Measurements from ENCODE around the gene MPPED1. TPM values are rescaled to one million over a fixed set of nuclear protein-coding genes. Genes with fewer than 3 reads are reported as not detected.

The MPPED1 gene
- total RNA-seq, 1 donor from 2014 or later, result 0.37 TPM

- Mint-ChIP-seq H3K4me1 (ENCODE audit: low read depth, unreplicated experiment) (no peaks in the 10 kb centered on the region), H3K27me3 (ENCODE audit: unreplicated experiment) (no peaks in the 10 kb centered on the region), H3K4me3 (ENCODE audit: unreplicated experiment) (no peak overlapping the region), H3K27ac (ENCODE audit: unreplicated experiment) (no peak overlapping the region), H3K9me3 (ENCODE audit: unreplicated experiment) (no peaks in the 10 kb centered on the region), H3K36me3 (ENCODE audit: unreplicated experiment) (no peaks in the 10 kb centered on the region)
- TF ChIP-seq, protein P1, sequence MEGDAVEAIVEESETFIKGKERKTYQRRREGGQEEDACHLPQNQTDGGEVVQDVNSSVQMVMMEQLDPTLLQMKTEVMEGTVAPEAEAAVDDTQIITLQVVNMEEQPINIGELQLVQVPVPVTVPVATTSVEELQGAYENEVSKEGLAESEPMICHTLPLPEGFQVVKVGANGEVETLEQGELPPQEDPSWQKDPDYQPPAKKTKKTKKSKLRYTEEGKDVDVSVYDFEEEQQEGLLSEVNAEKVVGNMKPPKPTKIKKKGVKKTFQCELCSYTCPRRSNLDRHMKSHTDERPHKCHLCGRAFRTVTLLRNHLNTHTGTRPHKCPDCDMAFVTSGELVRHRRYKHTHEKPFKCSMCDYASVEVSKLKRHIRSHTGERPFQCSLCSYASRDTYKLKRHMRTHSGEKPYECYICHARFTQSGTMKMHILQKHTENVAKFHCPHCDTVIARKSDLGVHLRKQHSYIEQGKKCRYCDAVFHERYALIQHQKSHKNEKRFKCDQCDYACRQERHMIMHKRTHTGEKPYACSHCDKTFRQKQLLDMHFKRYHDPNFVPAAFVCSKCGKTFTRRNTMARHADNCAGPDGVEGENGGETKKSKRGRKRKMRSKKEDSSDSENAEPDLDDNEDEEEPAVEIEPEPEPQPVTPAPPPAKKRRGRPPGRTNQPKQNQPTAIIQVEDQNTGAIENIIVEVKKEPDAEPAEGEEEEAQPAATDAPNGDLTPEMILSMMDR (IDR thresholded peaks at IDR 0.05; ENCODE audit: partially characterized antibody, unreplicated experiment), result no peak
- DNase-seq, result no peak
These were observed 61.2 kb downstream of the MPPED1 start for GRCh38 chr22:43473031-43473430.

GRCh38 chr22:43473441-43473840, 61.6 kb downstream of the MPPED1 start:
- no peaks in the 10 kb centered on the region for H3K27me3 Mint-ChIP-seq (ENCODE audit: unreplicated experiment)
- no peaks in the 10 kb centered on the region for H3K9me3 Mint-ChIP-seq (ENCODE audit: unreplicated experiment)
- TF ChIP-seq, protein P1 (IDR thresholded peaks at IDR 0.05; ENCODE audit: partially characterized antibody, unreplicated experiment), result no peak
- no peak overlapping the region for H3K27ac Mint-ChIP-seq (ENCODE audit: unreplicated experiment)
- H3K36me3 Mint-ChIP-seq (ENCODE audit: unreplicated experiment), result no peaks in the 10 kb centered on the region
- H3K4me1 Mint-ChIP-seq (ENCODE audit: low read depth, unreplicated experiment), result no peaks in the 10 kb centered on the region
- DNase-seq, result no peak
- no peak overlapping the region for H3K4me3 Mint-ChIP-seq (ENCODE audit: unreplicated experiment)

GRCh38 chr22:43474161-43475101, 62.6 kb downstream of the MPPED1 start:
- no peak for DNase-seq
- peaks cover 2% of the 10 kb centered on the region for H3K27me3 Mint-ChIP-seq (ENCODE audit: unreplicated experiment)
- peaks cover 3% of the 10 kb centered on the region for H3K4me1 Mint-ChIP-seq (ENCODE audit: low read depth, unreplicated experiment)
- no peak overlapping the region for H3K4me3 Mint-ChIP-seq (ENCODE audit: unreplicated experiment)
- no peaks in the 10 kb centered on the region for H3K36me3 Mint-ChIP-seq (ENCODE audit: unreplicated experiment)
- H3K27ac Mint-ChIP-seq (ENCODE audit: unreplicated experiment), result no peak overlapping the region
- TF ChIP-seq, protein P1 (IDR thresholded peaks at IDR 0.05; ENCODE audit: partially characterized antibody, unreplicated experiment), result no peak
- peaks cover 4% of the 10 kb centered on the region for H3K9me3 Mint-ChIP-seq (ENCODE audit: unreplicated experiment)

DNA sequence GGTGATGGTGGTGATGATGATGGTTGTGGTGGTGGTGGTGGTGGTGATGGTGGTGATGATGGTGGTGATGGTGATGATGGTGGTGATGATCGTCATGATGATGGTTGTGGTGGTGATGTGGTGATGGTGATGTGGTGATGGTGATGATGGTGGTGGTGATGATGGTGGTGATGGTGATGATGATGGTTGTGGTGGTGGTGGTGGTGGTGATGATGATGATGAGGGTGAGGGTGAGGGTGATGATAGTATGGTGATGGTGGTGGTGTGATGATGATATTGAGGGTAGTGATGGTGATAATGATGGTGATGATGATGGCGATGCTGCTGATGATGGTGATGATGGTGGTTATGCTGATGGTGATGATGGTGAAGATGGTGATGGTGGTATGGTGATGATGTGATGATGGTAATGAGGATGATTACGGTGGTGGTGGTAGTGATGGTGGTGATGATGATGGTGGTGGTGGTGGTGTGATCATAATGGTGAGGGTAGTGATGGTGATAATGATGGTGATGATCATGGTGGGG, 63.8 kb downstream of the MPPED1 start:
- Mint-ChIP-seq H3K27ac (ENCODE audit: unreplicated experiment) (no peak overlapping the region), H3K4me3 (ENCODE audit: unreplicated experiment) (no peak overlapping the region), H3K36me3 (ENCODE audit: unreplicated experiment) (no peaks in the 10 kb centered on the region), H3K9me3 (ENCODE audit: unreplicated experiment) (peaks cover 4% of the 10 kb centered on the region), H3K27me3 (ENCODE audit: unreplicated experiment) (peaks cover 2% of the 10 kb centered on the region), H3K4me1 (ENCODE audit: low read depth, unreplicated experiment) (peaks cover 3% of the 10 kb centered on the region)
- DNase-seq, result no peak
- TF ChIP-seq, protein P1 (IDR thresholded peaks at IDR 0.05; ENCODE audit: partially characterized antibody, unreplicated experiment), result no peak

GRCh38 chr22:43476341-43476740, 64.5 kb downstream of the MPPED1 start:
- Mint-ChIP-seq H3K9me3 (ENCODE audit: unreplicated experiment) (peaks cover 4% of the 10 kb centered on the region), H3K4me3 (ENCODE audit: unreplicated experiment) (no peak overlapping the region), H3K36me3 (ENCODE audit: unreplicated experiment) (no peaks in the 10 kb centered on the region), H3K4me1 (ENCODE audit: low read depth, unreplicated experiment) (peaks cover 3% of the 10 kb centered on the region), H3K27me3 (ENCODE audit: unreplicated experiment) (peaks cover 2% of the 10 kb centered on the region), H3K27ac (ENCODE audit: unreplicated experiment) (no peak overlapping the region)
- no peak for DNase-seq
- TF ChIP-seq, protein P1 (IDR thresholded peaks at IDR 0.05; ENCODE audit: partially characterized antibody, unreplicated experiment), result no peak
